Memory B cell (primary cell): Measurements from ENCODE around the gene PTPRO.
"Not testable (repeated sequence)": the region's sequence is repeated elsewhere in the genome, so short reads cannot be mapped to it uniquely, and the experiment has no call there.

Experiments used
- ATAC-seq: fragments of 150-1000 bp; cut with Tn5 transposase; 2 replicates; pipeline ENCODE4 v1.10.0; 2021; ENCODE audit warnings: low read depth, mild to moderate bottlenecking, moderate library complexity
- DNase-seq, 2 donors: peaks; one replicate each; pipeline ENCODE4 v3.0.0; 2022; ENCODE audit warnings: low spot score in 2 of 2
- H3K27ac Mint-ChIP-seq: one replicate; pipeline ENCODE4 v1.8.0; 2022; ENCODE audit warnings: mild to moderate bottlenecking, moderate library complexity, mixed read lengths
- H3K27me3 Mint-ChIP-seq: one replicate; pipeline ENCODE4 v1.8.0; 2022; ENCODE audit warnings: mixed read lengths
- H3K36me3 Mint-ChIP-seq: one replicate; pipeline ENCODE4 v1.8.0; 2022; ENCODE audit warnings: mild to moderate bottlenecking, mixed read lengths
- H3K4me1 Mint-ChIP-seq: one replicate; pipeline ENCODE4 v1.8.0; 2022; ENCODE audit warnings: mixed read lengths
- H3K4me3 Mint-ChIP-seq: one replicate; pipeline ENCODE4 v1.8.0; 2022; ENCODE audit warnings: mild to moderate bottlenecking, moderate library complexity, mixed read lengths
- H3K9me3 Mint-ChIP-seq: one replicate; pipeline ENCODE4 v1.8.0; 2022; ENCODE audit warnings: mixed read lengths

Gene PTPRO

DNA sequence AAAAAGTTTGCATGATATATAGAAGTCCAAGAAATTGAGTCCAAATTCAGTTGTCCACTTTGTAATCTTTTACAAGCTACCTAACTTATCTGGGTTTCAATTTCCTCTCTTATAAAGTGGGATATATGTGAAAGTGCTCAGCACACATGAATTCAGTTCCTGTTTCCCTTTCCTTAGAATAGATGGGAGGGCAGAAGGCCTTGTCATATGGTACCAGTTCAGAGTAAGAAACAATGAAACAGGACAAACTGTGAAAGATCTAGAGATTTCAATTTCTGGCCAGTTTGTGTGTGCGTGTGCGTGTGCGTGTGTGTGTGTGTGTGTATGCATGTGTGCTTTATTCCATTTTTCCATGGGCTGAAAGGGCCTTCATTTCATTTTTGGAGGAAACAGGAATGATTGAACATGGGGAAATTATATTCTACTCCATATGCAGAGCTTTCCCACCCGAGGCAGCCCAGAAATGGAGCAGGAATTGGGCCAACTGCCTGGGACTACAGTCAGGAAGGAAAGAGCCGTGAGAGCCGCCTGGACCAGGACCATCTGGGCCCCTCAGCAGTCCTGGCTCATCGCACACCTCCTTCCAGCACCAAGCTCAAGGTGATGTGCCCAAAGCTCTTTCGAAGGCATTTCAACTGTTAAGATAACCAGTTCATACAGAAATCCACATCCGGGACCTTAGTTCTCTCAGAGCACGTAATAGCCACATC lies 283.7 kb downstream of the PTPRO start:
- Mint-ChIP-seq H3K36me3 (no peaks in the 10 kb centered on the region), H3K27me3 (peaks cover 4% of the 10 kb centered on the region), H3K27ac (no peak overlapping the region), H3K4me1 (no peaks in the 10 kb centered on the region), H3K4me3 (no peak overlapping the region), H3K9me3 (no peaks in the 10 kb centered on the region)
- ATAC-seq, result no peak
- no peak for DNase-seq

DNA sequence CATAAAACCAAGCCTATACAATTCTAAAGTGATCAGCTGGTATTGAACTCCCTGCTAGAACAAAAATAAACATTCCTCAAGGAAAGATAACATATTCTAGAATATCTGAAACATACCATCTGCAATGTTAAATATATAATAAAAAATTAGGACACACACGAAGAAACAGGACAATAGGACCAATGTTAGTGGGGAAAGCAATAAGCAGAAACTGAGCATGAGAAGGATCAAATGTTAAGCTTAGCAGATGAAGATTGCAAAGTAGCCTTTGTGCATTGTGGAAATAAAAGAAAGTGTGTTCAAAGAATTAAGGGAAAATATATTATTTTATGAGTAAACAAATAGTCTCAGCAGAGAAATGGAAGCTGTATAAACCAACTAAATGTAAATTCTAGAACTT lies 286.1 kb downstream of the PTPRO start:
- no peaks in the 10 kb centered on the region for H3K4me1 Mint-ChIP-seq
- peaks cover 4% of the 10 kb centered on the region for H3K27me3 Mint-ChIP-seq
- H3K9me3 Mint-ChIP-seq, result peaks cover 4% of the 10 kb centered on the region
- ATAC-seq (no peak), DNase-seq (no peak)
- H3K27ac Mint-ChIP-seq, result no peak overlapping the region
- no peak overlapping the region for H3K4me3 Mint-ChIP-seq
- H3K36me3 Mint-ChIP-seq, result no peaks in the 10 kb centered on the region

DNA sequence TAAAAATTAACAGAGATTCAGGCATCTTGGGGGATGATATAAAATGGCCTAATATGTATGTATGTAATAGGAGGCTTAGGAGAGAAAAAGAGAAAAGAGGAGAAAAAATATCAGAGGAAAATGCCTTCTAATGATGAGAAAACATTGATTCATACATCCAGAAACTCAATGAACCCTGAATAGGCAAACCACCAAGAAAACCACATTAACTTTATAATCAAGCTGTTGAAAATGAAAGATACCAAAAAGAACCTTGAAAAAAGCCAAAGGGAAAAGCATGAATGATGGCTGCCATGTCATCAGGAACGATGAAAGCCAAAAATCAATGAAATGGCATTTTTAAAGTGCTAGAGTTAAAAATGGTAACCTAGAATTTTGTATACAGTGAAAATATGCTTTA lies 286.6 kb downstream of the PTPRO start:
- Mint-ChIP-seq H3K27me3 (peaks cover 4% of the 10 kb centered on the region), H3K4me3 (no peak overlapping the region), H3K36me3 (no peaks in the 10 kb centered on the region), H3K27ac (no peak overlapping the region), H3K4me1 (no peaks in the 10 kb centered on the region), H3K9me3 (peaks cover 4% of the 10 kb centered on the region)
- no peak for ATAC-seq
- DNase-seq, result no peak

DNA sequence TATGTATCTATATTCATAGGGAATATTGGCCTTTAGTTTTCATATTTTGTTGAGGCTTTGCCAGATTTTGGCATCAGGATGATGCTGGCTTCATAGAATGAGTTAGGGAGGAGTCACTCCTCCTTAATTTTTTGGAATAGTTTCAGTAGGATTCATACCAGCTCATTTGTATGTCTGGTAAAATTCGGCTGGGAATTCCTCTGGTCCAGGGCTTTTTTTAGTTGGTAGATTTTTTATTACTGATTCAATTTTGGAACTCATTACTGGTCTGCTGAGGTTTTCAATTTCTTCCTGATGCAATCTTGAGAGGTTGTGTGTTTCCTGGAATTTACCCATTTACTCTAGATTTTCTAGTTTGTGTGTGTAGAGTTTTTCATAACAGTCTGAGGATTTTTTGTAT lies 291.7 kb downstream of the PTPRO start:
- H3K36me3 Mint-ChIP-seq, result peaks cover 2% of the 10 kb centered on the region
- DNase-seq (no peak), ATAC-seq (no peak)
- peaks cover 2% of the 10 kb centered on the region for H3K27me3 Mint-ChIP-seq
- H3K4me1 Mint-ChIP-seq, result no peaks in the 10 kb centered on the region
- no peak overlapping the region for H3K27ac Mint-ChIP-seq
- no peak overlapping the region for H3K4me3 Mint-ChIP-seq
- peaks cover 4% of the 10 kb centered on the region for H3K9me3 Mint-ChIP-seq

DNA sequence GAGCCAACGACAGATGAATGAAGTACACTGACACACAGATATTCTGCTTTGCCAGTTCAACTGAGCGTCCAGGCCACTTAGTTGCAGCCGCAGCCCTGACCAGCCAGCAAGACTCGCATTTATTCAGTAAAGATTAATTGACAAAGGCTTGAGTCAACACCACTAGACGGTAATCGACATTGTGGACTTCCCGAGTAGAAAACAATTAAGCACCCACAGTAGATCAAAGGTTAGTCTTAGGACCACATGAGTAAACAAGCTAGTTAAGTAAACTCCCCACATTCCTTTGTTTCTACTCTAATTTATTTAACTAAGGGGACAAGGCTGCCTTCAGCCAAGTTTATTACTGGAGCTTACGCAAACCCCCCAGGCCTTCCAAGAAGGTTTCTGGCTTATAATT lies 294.2 kb downstream of the PTPRO start:
- not testable (repeated sequence) for H3K4me3 Mint-ChIP-seq, ATAC-seq, H3K36me3 Mint-ChIP-seq, DNase-seq, H3K4me1 Mint-ChIP-seq, H3K9me3 Mint-ChIP-seq, H3K27ac Mint-ChIP-seq, H3K27me3 Mint-ChIP-seq

DNA sequence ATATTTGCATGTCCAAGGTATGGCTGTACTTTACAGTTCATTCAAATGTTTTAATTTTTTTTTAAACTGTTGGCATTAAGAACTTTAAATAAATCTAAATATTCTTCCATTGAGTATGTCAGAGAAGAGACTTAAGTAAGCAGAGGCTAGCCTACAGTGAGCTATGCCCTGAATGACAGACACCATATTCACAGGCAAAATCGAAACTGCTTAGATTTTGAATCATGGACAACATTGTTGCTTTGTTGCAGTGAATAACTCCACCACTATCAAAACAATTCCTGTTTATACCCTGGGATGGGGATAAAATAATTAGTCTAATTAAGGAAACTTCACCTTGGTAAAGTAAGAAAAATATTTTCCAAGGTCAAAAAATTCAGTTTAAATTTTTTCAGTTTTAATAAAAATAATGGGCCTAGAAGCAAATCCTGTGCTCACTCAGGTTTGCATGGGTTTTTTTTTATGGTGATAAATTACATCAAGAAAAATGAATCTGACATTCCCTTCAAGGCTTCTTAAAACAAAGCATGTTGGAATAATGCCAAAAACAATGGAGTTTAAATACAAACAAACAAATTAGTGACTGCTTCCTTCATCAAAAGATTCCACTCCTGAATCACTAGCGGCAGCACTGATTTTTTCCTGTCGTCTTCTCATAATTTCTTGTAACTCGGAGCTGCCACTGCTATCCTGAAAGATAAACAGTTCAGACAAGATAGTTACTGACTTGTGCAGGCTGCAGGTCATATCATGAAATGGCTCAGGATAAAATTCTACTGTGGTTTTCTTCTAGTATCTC lies 298.6 kb downstream of the PTPRO start:
- ATAC-seq (no peak), DNase-seq (no peak)
- Mint-ChIP-seq H3K9me3 (no peaks in the 10 kb centered on the region), H3K27me3 (peaks cover 2% of the 10 kb centered on the region), H3K27ac (no peak overlapping the region), H3K4me3 (no peak overlapping the region), H3K36me3 (peaks cover 2% of the 10 kb centered on the region), H3K4me1 (no peaks in the 10 kb centered on the region)

DNA sequence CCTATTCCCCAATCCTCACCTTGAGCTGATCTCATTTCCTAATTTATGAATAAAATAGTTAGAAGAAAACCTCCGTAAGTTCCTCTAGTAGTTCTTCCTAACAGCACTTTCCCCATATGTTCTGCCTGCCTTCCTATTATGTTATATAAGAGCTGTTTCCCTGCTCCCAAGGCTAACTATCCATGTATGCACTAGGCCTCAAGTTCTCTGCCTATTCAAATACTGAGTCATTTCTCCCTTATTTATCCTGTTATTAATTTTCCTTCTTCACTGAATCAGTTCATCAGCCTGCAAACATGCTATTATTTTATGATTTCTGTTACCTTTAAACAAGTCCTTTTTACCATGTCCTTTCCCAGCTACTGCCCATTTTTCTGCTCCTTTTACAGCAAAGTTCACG lies 302.8 kb downstream of the PTPRO start:
- H3K36me3 Mint-ChIP-seq, result no peaks in the 10 kb centered on the region
- ATAC-seq (no peak), DNase-seq (no peak)
- H3K4me3 Mint-ChIP-seq, result no peak overlapping the region
- H3K9me3 Mint-ChIP-seq, result no peaks in the 10 kb centered on the region
- peaks cover 2% of the 10 kb centered on the region for H3K4me1 Mint-ChIP-seq
- H3K27me3 Mint-ChIP-seq, result no peaks in the 10 kb centered on the region
- H3K27ac Mint-ChIP-seq, result no peak overlapping the region

DNA sequence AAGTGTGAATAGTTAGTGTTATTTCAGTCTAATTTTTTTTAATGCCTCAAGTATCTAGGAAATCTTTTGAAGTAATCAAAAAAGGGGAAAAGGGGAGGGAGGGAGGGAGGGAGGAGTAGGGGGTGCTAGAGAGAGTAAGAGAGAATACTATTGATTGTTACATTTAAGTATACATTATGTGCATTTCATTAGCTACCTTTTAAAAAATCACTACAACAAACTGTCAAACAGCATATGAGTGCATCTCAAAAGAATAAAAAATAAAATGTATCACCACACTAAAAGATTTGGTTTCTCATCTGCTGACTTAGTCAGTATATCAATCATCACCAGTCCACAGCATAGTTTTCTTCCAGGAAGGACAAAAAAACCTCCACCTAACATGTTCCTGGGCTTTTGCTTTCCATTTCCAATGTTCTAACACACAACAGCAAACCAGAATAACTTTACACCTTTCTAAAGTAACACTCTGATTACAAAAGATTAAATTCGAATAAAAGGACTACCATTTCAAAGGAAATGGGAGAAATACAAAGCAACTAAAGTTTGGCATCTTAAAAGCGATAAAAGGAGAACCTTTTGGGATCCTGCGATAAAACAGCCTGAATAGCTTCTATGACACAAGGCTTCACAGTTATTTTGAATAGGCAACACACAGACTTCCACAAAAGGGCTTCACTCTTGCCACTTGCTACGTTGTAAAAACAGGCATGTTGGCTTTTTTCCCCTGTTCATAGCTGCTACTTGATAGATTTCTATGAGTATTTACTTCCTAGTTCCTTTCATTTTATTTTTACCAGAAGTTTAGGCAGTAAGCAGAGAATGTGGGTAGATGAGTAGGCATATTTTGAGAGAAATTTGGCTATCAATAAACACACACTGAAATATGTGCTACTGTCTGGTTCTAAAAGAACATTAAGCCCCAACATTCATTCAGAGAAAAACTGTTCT lies 306.0 kb downstream of the PTPRO start:
- no peak overlapping the region for H3K4me3 Mint-ChIP-seq
- no peaks in the 10 kb centered on the region for H3K9me3 Mint-ChIP-seq
- H3K36me3 Mint-ChIP-seq, result no peaks in the 10 kb centered on the region
- no peak overlapping the region for H3K27ac Mint-ChIP-seq
- H3K27me3 Mint-ChIP-seq, result no peaks in the 10 kb centered on the region
- H3K4me1 Mint-ChIP-seq, result peaks cover 4% of the 10 kb centered on the region
- ATAC-seq, result no peak
- DNase-seq, result no peak

DNA sequence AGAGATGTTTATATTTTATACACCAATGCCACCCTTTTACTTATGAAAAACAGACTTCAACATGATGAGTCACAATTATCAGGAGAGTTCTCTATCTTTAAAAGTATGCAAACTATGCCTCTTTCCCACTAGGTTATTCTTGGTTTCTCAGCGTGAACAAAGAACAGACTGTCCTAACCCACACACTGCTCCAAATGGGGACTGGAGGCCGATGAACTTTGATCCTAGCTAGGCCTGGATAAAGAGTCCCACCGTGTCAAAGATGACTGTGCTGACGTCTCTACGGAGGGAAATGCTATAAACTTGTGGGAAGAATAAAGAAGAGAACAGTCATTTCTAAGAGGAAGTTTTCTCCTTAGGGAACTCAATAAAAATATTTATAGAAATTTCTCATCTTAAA lies 306.8 kb downstream of the PTPRO start:
- DNase-seq (no peak), ATAC-seq (no peak)
- Mint-ChIP-seq H3K27me3 (no peaks in the 10 kb centered on the region), H3K36me3 (no peaks in the 10 kb centered on the region), H3K9me3 (no peaks in the 10 kb centered on the region), H3K27ac (no peak overlapping the region), H3K4me3 (no peak overlapping the region), H3K4me1 (peaks cover 4% of the 10 kb centered on the region)

DNA sequence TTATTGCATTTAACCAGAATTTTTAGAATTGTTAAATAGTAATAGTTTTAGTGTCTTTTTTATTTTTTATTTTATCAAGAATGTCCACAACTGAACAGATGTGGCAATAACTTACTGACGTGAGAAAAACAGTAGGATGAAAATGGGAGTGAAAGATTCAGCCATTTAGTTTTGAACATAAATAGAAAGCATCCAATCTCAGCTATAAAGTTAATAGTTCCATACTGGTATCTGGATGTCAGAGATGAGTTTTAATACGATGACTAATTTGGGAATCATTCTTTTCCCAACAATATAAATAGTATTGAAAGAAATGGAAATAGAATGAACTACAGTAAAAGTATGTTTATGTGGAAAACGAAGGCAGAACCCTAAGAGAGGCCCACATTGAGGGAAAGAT lies 307.5 kb downstream of the PTPRO start:
- Mint-ChIP-seq H3K4me3 (no peak overlapping the region), H3K27me3 (no peaks in the 10 kb centered on the region), H3K27ac (no peak overlapping the region), H3K4me1 (peaks cover 4% of the 10 kb centered on the region), H3K9me3 (no peaks in the 10 kb centered on the region), H3K36me3 (no peaks in the 10 kb centered on the region)
- ATAC-seq (no peak), DNase-seq (no peak)

DNA sequence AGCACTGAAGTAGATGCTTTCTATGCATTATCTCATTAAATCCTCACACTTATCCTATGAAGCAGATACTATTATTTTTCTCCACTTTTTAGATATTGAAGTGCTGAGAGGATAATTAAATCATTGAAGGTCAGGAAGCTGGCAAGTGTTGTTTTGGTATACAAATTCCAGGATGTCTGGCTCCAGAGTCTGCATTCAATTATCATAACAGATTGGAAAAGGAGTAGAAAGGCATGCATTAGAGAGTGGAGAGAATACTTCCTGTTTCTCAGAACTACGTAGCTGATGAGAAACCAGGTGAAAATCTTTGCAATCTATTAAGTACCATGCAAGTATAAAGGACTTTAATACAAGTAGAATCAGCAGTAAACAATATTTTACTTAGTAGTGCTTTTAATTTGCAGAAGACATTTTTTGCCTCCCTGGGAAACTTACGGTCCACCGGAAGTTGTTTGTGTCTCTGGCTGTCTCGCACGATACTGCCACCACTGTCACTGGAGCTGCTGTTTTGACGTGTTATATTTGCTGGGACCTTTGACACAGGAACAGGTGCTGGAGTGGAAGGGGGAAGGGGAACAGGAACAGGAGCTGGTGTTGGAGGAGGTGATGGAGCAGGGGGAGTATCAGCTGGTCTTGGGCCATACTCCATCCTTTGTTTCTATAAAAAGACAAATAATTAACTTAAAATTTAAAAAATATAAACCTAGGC lies 308.9 kb downstream of the PTPRO start:
- DNase-seq (no peak), ATAC-seq (no peak)
- H3K4me3 Mint-ChIP-seq, result no peak overlapping the region

DNA sequence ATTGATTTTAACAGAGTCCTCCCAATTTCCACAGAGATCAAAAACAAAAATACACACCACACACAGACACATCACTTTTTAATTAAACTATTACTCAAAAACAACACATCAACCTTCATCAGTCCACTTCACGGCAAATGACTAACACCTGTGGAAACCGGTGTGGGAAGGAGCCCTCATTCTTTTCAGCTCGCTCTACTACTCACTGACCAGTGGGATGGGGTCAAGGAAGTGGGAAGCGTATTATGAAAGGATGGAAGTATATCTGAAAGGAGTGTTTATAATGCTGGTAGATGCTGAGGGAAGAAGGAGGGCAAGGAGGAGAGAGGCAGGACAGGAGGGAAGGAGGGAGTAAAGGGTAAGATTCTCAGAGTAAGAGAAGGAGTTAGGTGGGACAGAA lies 310.4 kb downstream of the PTPRO start:
- H3K27me3 Mint-ChIP-seq, result no peaks in the 10 kb centered on the region
- H3K9me3 Mint-ChIP-seq, result no peaks in the 10 kb centered on the region
- H3K4me3 Mint-ChIP-seq, result no peak overlapping the region
- DNase-seq (no peak), ATAC-seq (no peak)
- no peaks in the 10 kb centered on the region for H3K36me3 Mint-ChIP-seq
- peaks cover 4% of the 10 kb centered on the region for H3K4me1 Mint-ChIP-seq
- no peak overlapping the region for H3K27ac Mint-ChIP-seq

More for the DNA sequence above, 308.9 kb downstream of the PTPRO start:
- H3K9me3 Mint-ChIP-seq, result no peaks in the 10 kb centered on the region
- peaks cover 4% of the 10 kb centered on the region for H3K4me1 Mint-ChIP-seq
- no peaks in the 10 kb centered on the region for H3K36me3 Mint-ChIP-seq
- no peaks in the 10 kb centered on the region for H3K27me3 Mint-ChIP-seq
- no peak overlapping the region for H3K27ac Mint-ChIP-seq

DNA sequence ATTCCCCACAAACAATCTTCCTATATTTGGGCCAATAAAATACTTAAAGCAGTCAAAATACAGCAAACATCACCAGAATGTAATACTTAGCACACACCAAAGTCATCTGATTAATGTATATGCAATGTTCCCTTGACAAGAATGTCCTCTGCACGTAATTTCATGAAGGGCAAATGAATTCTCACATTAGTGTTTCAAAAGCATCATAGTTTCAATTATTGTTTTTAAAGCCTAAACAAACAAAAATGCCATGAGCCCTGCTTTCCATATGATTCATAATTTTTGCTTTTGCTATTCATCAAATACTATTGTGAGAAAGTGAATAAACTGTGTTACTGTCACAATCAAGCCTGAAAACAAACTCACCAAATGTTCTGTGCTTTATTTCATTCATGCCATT lies 310.9 kb downstream of the PTPRO start:
- DNase-seq, result no peak
- no peaks in the 10 kb centered on the region for H3K36me3 Mint-ChIP-seq
- no peak for ATAC-seq
- no peaks in the 10 kb centered on the region for H3K27me3 Mint-ChIP-seq
- H3K4me3 Mint-ChIP-seq, result no peak overlapping the region
- no peaks in the 10 kb centered on the region for H3K9me3 Mint-ChIP-seq
- H3K27ac Mint-ChIP-seq, result no peak overlapping the region
- H3K4me1 Mint-ChIP-seq, result peaks cover 4% of the 10 kb centered on the region
